Liver (tissue), 9 donors: ENCODE data around the gene TP53I13. TPM values are rescaled to one million over a fixed set of nuclear protein-coding genes. Genes with fewer than 3 reads are reported as not detected.
A peak's percentile ranks its signal among the peaks of the same experiment; 100 is the strongest.

ENCODE experiments used
- DNase-seq: peaks from one replicate; pipeline ENCODE4 v3.0.0-alpha.2; 2017; ENCODE audit warnings: low spot score
- H3K27ac ChIP-seq, 2 donors: one replicate each; pipeline ENCODE4 v1.7.0; 2013; ENCODE audit warnings: inconsistent platforms in 2 of 2, low read length in 2 of 2, control low read depth in 1 of 2, low read depth in 1 of 2, mild to moderate bottlenecking in 1 of 2
- H3K27me3 ChIP-seq, 4 donors: one replicate each; pipeline versions ENCODE4 v1.6.1 to v1.7.0; 2013; ENCODE audit warnings: low read length in 3 of 4, inconsistent platforms in 1 of 4, mild to moderate bottlenecking in 1 of 4, moderate library complexity in 1 of 4; ENCODE audit not compliant: control insufficient read depth in 4 of 4, insufficient read depth in 4 of 4
- H3K36me3 ChIP-seq, 4 donors: one replicate each; pipeline versions ENCODE4 v1.6.1 to v1.7.0; 2013; ENCODE audit warnings: low read length in 3 of 4, mild to moderate bottlenecking in 3 of 4, low read depth in 1 of 4, moderate library complexity in 1 of 4; ENCODE audit not compliant: control insufficient read depth in 4 of 4, insufficient read depth in 3 of 4
- H3K4me1 ChIP-seq, 4 donors: one replicate each; pipeline versions ENCODE4 v1.6.1 to v1.7.0; 2013; ENCODE audit warnings: low read length in 3 of 4, mild to moderate bottlenecking in 3 of 4, moderate library complexity in 1 of 4; ENCODE audit not compliant: control insufficient read depth in 4 of 4, insufficient read depth in 4 of 4
- H3K4me3 ChIP-seq, 3 donors: one replicate each; pipeline versions ENCODE4 v1.6.1 to v1.7.0; 2013; ENCODE audit warnings: low read length in 3 of 3, control low read depth in 1 of 3, low read depth in 1 of 3, mild to moderate bottlenecking in 1 of 3
- H3K9ac ChIP-seq, 2 donors: one replicate each; pipeline ENCODE4 v1.7.0; 2013; ENCODE audit warnings: low read length in 2 of 2, mild to moderate bottlenecking in 2 of 2, moderate library complexity in 2 of 2, control low read depth in 1 of 2, low read depth in 1 of 2
- H3K9me3 ChIP-seq, 4 donors: one replicate each; pipeline versions ENCODE4 v1.6.1 to v1.7.0; 2013; ENCODE audit warnings: low read length in 3 of 4; ENCODE audit not compliant: control insufficient read depth in 4 of 4
- CTCF ChIP-seq: fragments of 150-350 bp; IDR thresholded peaks from 2 replicates; pipeline ENCODE4 v1.5.1; 2017; ENCODE audit warnings: improper control_type of control experiment, low read depth, low read length; ENCODE audit not compliant: missing input control
- EGR1 ChIP-seq, 2 donors: IDR thresholded peaks; 2 replicates each; pipeline ENCODE4 v1.6.1; 2016 to 2018; ENCODE audit warnings: antibody characterized with exemption in 2 of 2, low read depth in 2 of 2
- FOXA1 ChIP-seq: IDR thresholded peaks from 2 replicates; pipeline ENCODE4 v1.6.1; 2016; ENCODE audit warnings: antibody characterized with exemption
- FOXA2 ChIP-seq: IDR thresholded peaks from 2 replicates; pipeline ENCODE4 v1.6.1; 2016; ENCODE audit warnings: antibody characterized with exemption
- GABPA ChIP-seq, 2 donors: IDR thresholded peaks in 1 of 2; conservative IDR thresholded peaks in 1 of 2; 2 replicates each; pipeline ENCODE4 v1.6.1; 2016; ENCODE audit warnings: antibody characterized with exemption in 2 of 2, mild to moderate bottlenecking in 1 of 2, moderate library complexity in 1 of 2
- HNF4A ChIP-seq, 2 donors: conservative IDR thresholded peaks; 2 replicates each; pipeline ENCODE4 v1.6.1; 2016; ENCODE audit warnings: antibody characterized with exemption in 2 of 2, mild to moderate bottlenecking in 2 of 2
- HNF4G ChIP-seq: IDR thresholded peaks from 2 replicates; pipeline ENCODE4 v1.6.1; 2016; ENCODE audit warnings: antibody characterized with exemption
- JUND ChIP-seq, 2 donors: IDR thresholded peaks; 2 replicates each; pipeline ENCODE4 v1.6.1; 2016; ENCODE audit warnings: antibody characterized with exemption in 2 of 2
- MAX ChIP-seq: IDR thresholded peaks from 2 replicates; pipeline ENCODE4 v1.6.1; 2016; ENCODE audit warnings: antibody characterized with exemption
- NR2F2 ChIP-seq: IDR thresholded peaks from 2 replicates; pipeline ENCODE4 v1.6.1; 2016; ENCODE audit warnings: antibody characterized with exemption
- RAD21 ChIP-seq, 2 donors: IDR thresholded peaks; 2 replicates each; pipeline ENCODE4 v1.6.1; 2016; ENCODE audit warnings: antibody characterized with exemption in 2 of 2, mild to moderate bottlenecking in 2 of 2
- REST ChIP-seq: IDR thresholded peaks from 2 replicates; pipeline ENCODE4 v1.6.1; 2016; ENCODE audit warnings: antibody characterized with exemption, mild to moderate bottlenecking
- RXRA ChIP-seq, 2 donors: IDR thresholded peaks; 2 replicates each; pipeline ENCODE4 v1.6.1; 2017 to 2018; ENCODE audit warnings: antibody characterized with exemption in 2 of 2, mild to moderate bottlenecking in 1 of 2
- SP1 ChIP-seq: IDR thresholded peaks from 2 replicates; pipeline ENCODE4 v1.6.1; 2018; ENCODE audit warnings: antibody characterized with exemption, mild to moderate bottlenecking
- TAF1 ChIP-seq: conservative IDR thresholded peaks from 2 replicates; pipeline ENCODE4 v1.6.1; 2016; ENCODE audit warnings: antibody characterized with exemption, mild to moderate bottlenecking
- YY1 ChIP-seq: IDR thresholded peaks from 2 replicates; pipeline ENCODE4 v1.6.1; 2016; ENCODE audit warnings: antibody characterized with exemption, mild to moderate bottlenecking
- ZBTB33 ChIP-seq: IDR thresholded peaks from 2 replicates; pipeline ENCODE4 v1.6.1; 2016; ENCODE audit warnings: antibody characterized with exemption
- WGBS: extraction: QIAGEN DNeasy Blood & Tissue Kit; methylation state at CpG from one replicate; pipeline ENCODE4 v1.1.7; 2013; 5-methylcytosine and 5-hydroxymethylcytosine counted together
- polyA plus RNA-seq, 2 donors: library from polyadenylated mRNA; stranded (reverse) in 1 of 2; unstranded in 1 of 2; fragments of 200-250 nt in 1 of 2; fragments of >200 nt in 1 of 2; fragmentation: Nextera tagmentation in 1 of 2; extraction: Ambion mirVana in 1 of 2; gene quantifications; one replicate each; pipeline versions ENCODE4 v1.2.1 to v1.2.3, GENCODE V29; 2013 to 2015
- total RNA-seq, 2 donors: library from RNA; depleted of rRNA; stranded (reverse); fragments of >200 nt; gene quantifications; one replicate each; pipeline ENCODE4 v1.2.3, GENCODE V29; 2014
- TF ChIP-seq, protein P1 (sequence below): IDR thresholded peaks from 2 replicates; pipeline ENCODE4 v1.6.1; 2016; ENCODE audit warnings: antibody characterized with exemption
- donor health status: healthy.
- donor health status: healthy.
- donor health status: healthy.
- donor health status: healthy.
- donor health status: healthy.

The TP53I13 gene
- total and polyA plus RNA-seq, 4 donors = 12.2 to 42.6 (median 24.5) TPM

DNA sequence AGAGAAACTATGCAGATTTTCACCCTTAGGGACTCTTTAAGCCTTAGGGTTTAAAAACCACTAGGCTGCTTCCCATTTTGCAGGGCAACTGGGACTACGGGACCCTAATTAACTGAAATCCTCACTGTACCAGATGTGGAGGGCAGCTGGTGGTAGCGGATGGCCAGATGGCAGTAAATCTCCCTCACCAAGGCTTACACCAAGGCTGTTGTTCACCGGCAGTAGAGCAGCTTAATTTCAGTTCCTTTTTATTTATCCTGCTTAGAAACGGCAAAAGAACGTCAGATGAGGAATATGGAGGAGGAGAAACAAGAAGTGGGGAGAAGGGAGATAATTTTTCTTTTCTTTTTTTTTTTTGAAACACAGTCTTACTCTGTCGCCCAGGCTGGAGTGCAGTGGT lies 8.2 kb upstream of the TP53I13 start:
- TF ChIP-seq REST (no peak), EGR1 (IDR thresholded peaks at IDR 0.05; ENCODE audit: low read depth in 2 of 2) (no peak), YY1 (no peak), MAX (no peak), SP1 (no peak), JUND (IDR thresholded peaks at IDR 0.05) (no peak), GABPA (IDR thresholded peaks at IDR 0.05 in 1 of 2, conservative IDR thresholded peaks at IDR 0.05 in 1 of 2) (no peak), HNF4G (no peak), CTCF (no peak)
- TF ChIP-seq, protein P1, sequence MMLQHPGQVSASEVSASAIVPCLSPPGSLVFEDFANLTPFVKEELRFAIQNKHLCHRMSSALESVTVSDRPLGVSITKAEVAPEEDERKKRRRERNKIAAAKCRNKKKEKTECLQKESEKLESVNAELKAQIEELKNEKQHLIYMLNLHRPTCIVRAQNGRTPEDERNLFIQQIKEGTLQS = no peak
- Histone ChIP-seq H3K4me3 (no peak overlapping the region), H3K36me3 (peaks cover 0 to 10% (median 0%) of the 10 kb centered on the region in 4 donors), H3K9me3 (no peaks in the 10 kb centered on the region), H3K27me3 (no peaks in the 10 kb centered on the region), H3K9ac (no peak overlapping the region), H3K4me1 (peaks cover 7 to 61% (median 45%) of the 10 kb centered on the region in 4 donors), H3K27ac (no peak overlapping the region)
- WGBS = 83% methylated on average over 6 of the region's 6 CpGs
- no peak for DNase-seq

DNA sequence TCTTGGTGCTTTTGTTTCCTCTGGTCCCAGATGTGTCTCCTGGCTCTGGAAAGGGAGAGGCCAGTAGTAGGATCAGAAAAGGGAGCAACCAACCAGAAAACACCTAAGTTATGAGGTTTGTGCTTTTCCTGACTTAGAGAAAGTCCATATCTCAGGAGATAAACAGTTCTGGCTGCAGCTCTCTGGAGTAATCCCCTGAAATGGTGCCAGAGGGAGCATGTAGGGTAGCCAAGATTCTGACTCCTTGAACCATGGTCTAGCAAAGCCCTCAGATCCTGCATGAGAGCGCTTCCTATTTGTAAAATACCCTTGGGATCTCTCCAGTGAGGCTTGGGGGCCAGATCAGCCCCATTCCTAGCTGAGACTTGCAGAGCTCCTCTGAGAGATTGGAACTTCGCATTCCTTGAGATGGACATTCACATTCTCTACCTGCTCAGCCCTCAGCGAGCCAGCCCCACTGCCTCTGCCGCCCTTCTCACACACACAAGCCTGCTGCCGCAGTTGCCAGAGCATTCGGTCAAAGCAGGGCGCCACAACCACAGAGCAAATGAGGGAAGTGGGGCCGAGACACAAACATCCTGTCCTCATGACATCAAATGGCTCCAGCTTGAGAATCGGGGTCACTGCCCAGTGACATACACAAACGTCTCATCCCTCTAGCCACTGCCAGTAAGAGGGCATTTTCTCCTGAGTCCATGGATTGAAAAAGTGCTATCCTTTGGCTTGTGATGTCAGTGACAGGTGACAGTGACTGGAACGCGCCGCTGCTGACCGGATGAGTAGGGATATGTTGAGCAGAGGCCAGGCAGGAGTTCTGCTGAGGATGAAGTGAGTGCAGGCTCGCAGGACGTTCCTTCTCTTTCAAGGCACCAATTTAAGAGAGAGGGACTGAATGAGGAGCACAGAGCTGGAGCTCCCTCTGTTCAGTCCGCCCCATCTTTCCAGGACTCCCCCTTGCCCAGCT lies 6.7 kb upstream of the TP53I13 start:
- Histone ChIP-seq H3K36me3 (peaks cover 0 to 10% (median 0%) of the 10 kb centered on the region in 4 donors), H3K9me3 (no peaks in the 10 kb centered on the region), H3K27ac (peak overlapping the region in 1 of 2 donors; percentile 54), H3K9ac (no peak overlapping the region), H3K4me3 (no peak overlapping the region), H3K4me1 (peaks cover 8 to 60% (median 43%) of the 10 kb centered on the region in 4 donors), H3K27me3 (no peaks in the 10 kb centered on the region)
- WGBS = 75% methylated on average over 17 of the region's 17 CpGs
- no peak for TF ChIP-seq FOXA1
- no peak for TF ChIP-seq RXRA (IDR thresholded peaks at IDR 0.05)
- no peak for TF ChIP-seq MAX
- TF ChIP-seq, protein P1 = no peak
- no peak for TF ChIP-seq TAF1
- no peak for TF ChIP-seq HNF4A (conservative IDR thresholded peaks at IDR 0.05)
- no peak for TF ChIP-seq JUND (IDR thresholded peaks at IDR 0.05)
- TF ChIP-seq GABPA (IDR thresholded peaks at IDR 0.05 in 1 of 2, conservative IDR thresholded peaks at IDR 0.05 in 1 of 2) = no peak
- TF ChIP-seq FOXA2 = no peak
- no peak for TF ChIP-seq SP1
- no peak for TF ChIP-seq YY1
- no peak for TF ChIP-seq ZBTB33
- TF ChIP-seq RAD21 (IDR thresholded peaks at IDR 0.05) = no peak
- TF ChIP-seq CTCF = no peak
- no peak for TF ChIP-seq EGR1 (IDR thresholded peaks at IDR 0.05; ENCODE audit: low read depth in 2 of 2)
- no peak for TF ChIP-seq HNF4G
- no peak for TF ChIP-seq NR2F2
- no peak for DNase-seq
